ENCODE measurements around the gene TMPRSS7. TPM values are rescaled to one million over a fixed set of nuclear protein-coding genes. Genes with fewer than 3 reads are reported as not detected.

The TMPRSS7 gene
- polyA plus RNA-seq, 3 donors, result not detected

- no peaks in the 10 kb centered on the region for H3K36me3 Mint-ChIP-seq
- no peak overlapping the region for H3K27ac Mint-ChIP-seq
- Histone ChIP-seq H3K79me2 (ENCODE audit: insufficient read depth, low read length) (no peaks in the 10 kb centered on the region), H2AFZ (ENCODE audit: insufficient read depth, low read depth, low read length, poor library complexity, severe bottlenecking) (no peak overlapping the region), H3K4me1 (ENCODE audit: control insufficient read depth in 1 of 2, insufficient read depth in 2 of 2, low read length in 2 of 2) (peaks cover 26 to 50% of the 10 kb centered on the region in 2 donors), H3K27me3 (ENCODE audit: control insufficient read depth in 2 of 2, insufficient read depth in 2 of 2, low read length in 2 of 2) (no peaks in the 10 kb centered on the region), H3K4me3 (replicated peaks in 1 of 3; ENCODE audit: low read depth in 2 of 3, low read length in 3 of 3) (no peak overlapping the region), H3K9me3 (replicated peaks in 1 of 2; ENCODE audit: control insufficient read depth in 1 of 2, insufficient read depth in 1 of 2, low read length in 2 of 2) (no peaks in the 10 kb centered on the region), H3K9ac (ENCODE audit: insufficient read depth, low read length, poor library complexity, severe bottlenecking) (no peak overlapping the region), H4K20me1 (ENCODE audit: insufficient read depth, low read length) (no peaks in the 10 kb centered on the region), H3K27ac (ENCODE audit: low read depth in 1 of 2, low read length in 2 of 2) (no peak overlapping the region), H3K4me2 (replicated peaks; ENCODE audit: extremely low read depth, low read length, poor library complexity, severe bottlenecking) (no peak overlapping the region), H3K36me3 (replicated peaks in 1 of 2; ENCODE audit: control insufficient read depth in 1 of 2, insufficient read depth in 2 of 2, low read length in 2 of 2) (no peaks in the 10 kb centered on the region)
- no peak overlapping the region for H3K4me3 Mint-ChIP-seq
- DNase-seq, result no peak
- no peak for TF ChIP-seq CTCF (IDR thresholded peaks at IDR 0.05)
- no peaks in the 10 kb centered on the region for H3K9me3 Mint-ChIP-seq
- WGBS (ENCODE audit: insufficient coverage), result 78% methylated on average over 1 of the region's 3 CpGs
- peaks cover 0 to 4% (median 2%) of the 10 kb centered on the region in 3 donors for H3K27me3 Mint-ChIP-seq (ENCODE audit: low read depth in 3 of 3)
- H3K4me1 Mint-ChIP-seq, result peaks cover 59% of the 10 kb centered on the region
- intact Hi-C loops (cut with micrococcal nuclease), result no loop called here
These were observed 96.1 kb downstream of the TMPRSS7 start for GRCh38 chr3:112130638-112130993.

Small RNAs within 50 kb of the gene (small RNA-seq; reads per million reads assigned to genes)
- gene MIR567 (ENCODE audit: insufficient read length, low read depth), result not detected

Other genes starting within 250 kb of the TMPRSS7 start
- under 1 TPM in 1 of 3 donors, not detected in 2; 0.08 TPM for gene PHLDB2, start 175.5 kb upstream of the TMPRSS7 start, polyA plus RNA-seq
- 10 to 100 TPM; 15.2 to 22.3 (median 17.0) TPM for gene ABHD10, start 55.7 kb upstream of the TMPRSS7 start, polyA plus RNA-seq
- not detected for gene TAGLN3, start 35.8 kb upstream of the TMPRSS7 start, polyA plus RNA-seq
- not detected for gene C3orf52, start 51.7 kb downstream of the TMPRSS7 start, polyA plus RNA-seq
- under 1 TPM in 2 of 3 donors, not detected in 1; 0.10 to 0.16 TPM for gene GCSAM, start 98.5 kb downstream of the TMPRSS7 start, polyA plus RNA-seq

Data from CD14-positive monocyte (primary cell).